ENCODE data around the gene GNPNAT1. TPM values are rescaled to one million over a fixed set of nuclear protein-coding genes. Genes with fewer than 3 reads are reported as not detected.

The GNPNAT1 gene
- total and polyA plus RNA-seq, 2 donors (not counting 1 experiment from before 2014, with no cell fraction given), result 2.1 to 7.8 TPM

Small RNA genes within 50 kb of the gene (small RNA-seq; reads per million reads assigned to genes)
- gene AL139317.2 (ENCODE audit: insufficient read length, low read depth, low replicate concordance), result not detected

Other genes with a start within 250 kb of the GNPNAT1 start
- 5.2 and 7.0 TPM in 2 replicates for gene TXNDC16, start 239.1 kb downstream of the GNPNAT1 start, total RNA-seq
- 0.75 and 2.9 TPM in 2 replicates for gene TXNDC16, start 239.1 kb downstream of the GNPNAT1 start, polyA plus RNA-seq
- gene GPR137C, start 238.8 kb downstream of the GNPNAT1 start, total RNA-seq, result 0.67 and 0.95 TPM in 2 replicates
- 0.06 and 0.22 TPM in 2 replicates for gene GPR137C, start 238.8 kb downstream of the GNPNAT1 start, polyA plus RNA-seq
- 29.7 and 32.8 TPM in 2 replicates for gene ERO1A, start 96.0 kb downstream of the GNPNAT1 start, total RNA-seq
- gene ERO1A, start 96.0 kb downstream of the GNPNAT1 start, polyA plus RNA-seq, result 12.2 and 16.5 TPM in 2 replicates
- gene PSMC6, start 84.4 kb downstream of the GNPNAT1 start, total RNA-seq, result 75.3 and 92.2 TPM in 2 replicates
- 35.6 and 80.0 TPM in 2 replicates for gene PSMC6, start 84.4 kb downstream of the GNPNAT1 start, polyA plus RNA-seq
- gene STYX, start 61.4 kb downstream of the GNPNAT1 start, total RNA-seq, result 15.5 and 15.7 TPM in 2 replicates
- gene STYX, start 61.4 kb downstream of the GNPNAT1 start, polyA plus RNA-seq, result 5.0 and 5.8 TPM in 2 replicates
- gene FERMT2, start 159.4 kb upstream of the GNPNAT1 start, total RNA-seq, result 0.05 TPM in 1 of 2 replicates, not detected in the other
- 0.19 TPM in 1 of 2 replicates, not detected in the other for gene FERMT2, start 159.4 kb upstream of the GNPNAT1 start, polyA plus RNA-seq

Measured in B cell (primary cell).